HG03135 (cell line): ENCODE results near the gene EML5.
A peak's percentile ranks its signal among the peaks of the same experiment; 100 is the strongest.
"Not testable (repeated sequence)": the region's sequence is repeated elsewhere in the genome, so short reads cannot be mapped to it uniquely, and the experiment has no call there.

Experiments used
- ATAC-seq: cut with Tn5 transposase; IDR thresholded peaks from one replicate; pipeline ENCODE4 v1.9.1; 2021; ENCODE audit warnings: mild to moderate bottlenecking, moderate library complexity; ENCODE audit not compliant: unreplicated experiment

The EML5 gene

DNA sequence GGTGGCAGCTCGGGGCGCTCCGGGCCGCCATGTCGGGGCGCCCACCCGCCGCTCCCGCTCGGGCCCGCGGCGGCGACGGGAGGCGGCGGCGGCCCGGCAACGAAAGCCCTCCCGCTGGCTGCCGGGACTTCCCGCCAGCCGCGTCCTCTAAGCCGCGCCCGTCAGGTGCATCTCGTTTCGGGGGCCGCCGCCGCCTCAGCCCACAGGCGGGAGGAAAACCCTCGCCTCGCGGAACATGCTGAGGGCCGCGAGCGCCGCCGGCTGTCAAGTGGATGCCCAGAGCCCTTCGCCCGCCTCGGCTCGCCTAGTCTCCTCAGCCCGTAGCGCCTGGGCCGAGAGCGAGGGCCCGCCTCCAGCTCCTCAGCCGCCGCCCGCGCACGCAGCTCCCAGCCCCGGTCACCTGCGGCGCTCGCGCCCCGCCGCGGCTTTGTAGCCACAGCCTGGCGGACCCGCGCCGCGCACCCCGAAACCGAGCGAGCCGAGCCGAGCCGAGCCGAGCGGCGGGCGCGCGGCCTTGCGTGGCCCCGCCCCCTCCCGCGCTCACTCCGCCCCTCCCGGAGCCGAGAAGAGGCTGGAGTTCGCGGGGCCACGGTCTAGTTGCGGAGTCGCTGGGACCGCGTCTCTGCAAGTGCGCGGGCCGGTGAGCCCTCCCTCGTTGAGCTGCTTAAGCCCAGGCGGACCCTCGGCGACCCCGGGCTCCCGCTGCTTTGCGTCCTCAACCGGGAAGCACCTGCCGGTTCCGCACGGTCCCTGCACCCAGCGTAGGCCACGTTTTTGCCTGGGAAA is at the start of gene EML5:
Gene EML5 (minus strand): TSS at position 481 of the 786 bp plus-strand sequence. CDS start 450 bp downstream, at position 31.
- peak; percentile 84 for ATAC-seq

DNA sequence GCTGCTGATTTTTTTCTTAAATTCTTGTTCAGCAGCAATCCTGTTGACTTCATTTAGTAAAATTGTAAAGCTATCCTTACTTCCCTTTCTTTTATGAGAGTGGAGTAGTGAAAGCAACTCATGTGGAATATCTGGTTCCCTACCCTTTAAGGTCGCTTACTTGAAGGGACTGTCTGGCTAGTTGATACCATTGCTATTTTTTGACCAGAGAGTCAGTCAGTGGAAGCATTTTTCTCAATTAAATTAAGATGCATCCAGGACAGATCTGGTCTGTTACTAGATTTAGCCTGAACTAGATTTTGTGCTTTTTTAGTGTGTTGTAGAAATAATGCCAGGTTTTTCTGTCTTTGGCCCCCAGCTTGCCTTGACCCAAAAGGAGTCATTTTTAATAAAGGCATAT is 49.7 kb upstream of the EML5 start:
- ATAC-seq = no peak

- ATAC-seq = no peak
Observed at GRCh38 chr14:88841741-88842140, 49.0 kb upstream of the EML5 start.

- no peak for ATAC-seq
Observed at GRCh38 chr14:88840926-88841325, 48.2 kb upstream of the EML5 start.

GRCh38 chr14:88838015-88838414 is 45.3 kb upstream of the EML5 start:
- no peak for ATAC-seq

DNA sequence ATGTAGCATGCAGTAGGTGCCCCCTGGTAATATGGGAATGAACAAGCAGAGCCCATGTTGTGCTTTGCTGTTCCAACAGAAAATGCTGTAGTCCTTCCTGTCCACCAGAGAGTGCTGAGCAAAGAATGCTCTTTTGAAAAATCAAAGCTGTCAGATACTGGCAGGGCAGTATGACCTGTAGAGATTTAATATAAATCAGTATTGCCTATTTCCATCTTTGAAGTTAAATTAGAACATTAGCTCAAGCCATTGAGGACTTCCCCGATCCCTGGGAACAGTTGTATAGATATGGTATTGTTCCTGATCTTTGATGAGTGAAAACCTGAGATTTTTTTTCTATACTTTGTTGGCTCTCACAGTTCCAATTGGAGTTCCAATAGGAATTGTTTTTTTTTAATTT is 44.7 kb upstream of the EML5 start:
- ATAC-seq = no peak

- no peak for ATAC-seq
Observed at GRCh38 chr14:88835661-88836060, 42.9 kb upstream of the EML5 start.

DNA sequence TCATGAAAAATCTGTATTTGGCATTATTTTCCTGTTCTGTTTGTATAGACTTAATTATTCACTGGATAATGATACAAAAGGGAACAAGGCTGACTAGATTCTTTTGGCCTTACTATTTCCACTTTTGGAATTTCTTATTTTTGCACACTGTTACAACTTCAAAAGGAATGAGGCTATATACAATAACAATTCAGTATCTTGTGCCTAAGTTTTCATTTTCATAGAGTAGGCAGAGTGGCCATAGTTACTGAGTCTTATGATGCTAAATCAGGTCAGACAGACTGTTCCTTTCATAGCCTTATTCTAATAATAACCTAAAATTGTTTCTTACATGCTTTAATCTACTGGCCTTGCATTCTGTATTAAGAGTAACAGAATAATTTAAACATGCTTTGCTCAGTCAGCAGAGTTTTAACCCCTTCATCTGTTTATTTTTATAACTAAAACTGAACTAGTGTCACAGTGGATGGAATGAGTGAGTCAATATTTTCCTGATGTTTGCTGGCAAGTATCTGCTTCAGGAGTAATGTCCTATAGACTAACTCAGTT is 42.2 kb upstream of the EML5 start:
- ATAC-seq = no peak

DNA sequence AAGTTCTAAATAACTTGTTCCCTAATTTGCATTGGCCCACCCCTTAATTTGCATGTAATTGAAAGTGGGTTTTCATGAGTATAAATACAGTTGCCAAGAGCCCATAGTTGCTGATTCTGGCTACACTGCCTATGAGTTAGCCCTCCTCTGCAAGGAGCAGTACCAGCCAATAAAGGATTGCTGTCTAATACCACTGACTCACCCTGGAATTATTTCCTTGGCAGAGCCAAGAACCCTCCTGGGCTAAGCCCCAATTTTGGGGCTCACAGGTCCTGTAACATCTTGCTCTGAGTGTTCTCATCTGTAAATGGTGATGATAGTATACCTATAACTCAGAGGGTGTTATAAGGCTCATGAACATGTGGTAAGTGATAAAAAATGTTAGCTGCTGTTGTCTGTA is 38.5 kb upstream of the EML5 start:
- ATAC-seq = no peak

DNA sequence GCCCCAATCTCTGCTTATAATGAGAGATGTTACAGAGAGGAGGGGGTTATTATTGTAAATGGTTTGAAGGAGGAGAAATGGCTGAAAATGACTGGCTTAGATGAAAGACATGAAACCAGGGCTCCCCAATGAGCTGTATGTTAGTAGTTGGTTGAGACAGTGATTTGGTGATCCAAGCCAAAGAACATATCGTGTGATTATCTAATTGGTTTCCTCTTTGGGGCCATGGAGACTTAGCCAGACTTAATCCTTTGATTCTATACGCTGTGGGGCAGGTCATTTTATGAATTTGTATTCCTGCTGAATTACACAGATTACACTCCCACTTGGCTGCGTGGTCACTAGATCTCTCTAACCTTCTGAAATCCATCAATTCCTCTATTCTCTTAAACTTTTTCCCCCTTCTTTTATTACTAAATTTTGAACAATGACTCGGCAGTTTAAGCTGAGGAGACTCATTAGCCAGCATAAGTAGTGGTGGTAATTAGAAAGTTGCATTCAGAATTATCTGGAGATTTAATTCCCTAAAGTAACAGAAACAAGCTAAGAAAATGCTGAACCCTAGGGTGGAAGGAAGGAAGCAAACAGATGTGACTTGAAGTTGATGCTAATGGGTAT is 37.0 kb upstream of the EML5 start:
- no peak for ATAC-seq

- ATAC-seq = no peak
Observed at GRCh38 chr14:88829188-88829587, 36.4 kb upstream of the EML5 start.

DNA sequence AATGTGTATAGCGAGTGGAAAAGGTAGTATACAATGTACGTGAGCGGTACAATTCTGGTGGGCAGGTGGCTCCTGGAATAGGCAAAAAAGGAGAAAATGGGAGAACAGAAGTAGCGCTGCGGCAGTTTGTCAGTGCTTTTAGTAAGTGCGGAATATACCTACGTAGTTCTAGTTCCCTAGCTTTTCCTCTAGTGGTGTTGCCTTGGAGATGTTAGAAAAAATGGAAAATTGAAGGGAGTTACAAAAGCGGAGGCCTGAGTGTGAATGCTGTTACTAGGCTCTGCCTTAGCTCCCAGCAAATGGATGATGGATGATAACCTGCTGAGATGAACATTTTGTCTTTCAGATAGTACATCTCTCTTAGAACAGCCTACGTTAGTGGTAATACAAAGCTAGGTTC is 32.8 kb upstream of the EML5 start:
- ATAC-seq = no peak

GRCh38 chr14:88825078-88825458 is 32.3 kb upstream of the EML5 start:
- ATAC-seq = no peak

DNA sequence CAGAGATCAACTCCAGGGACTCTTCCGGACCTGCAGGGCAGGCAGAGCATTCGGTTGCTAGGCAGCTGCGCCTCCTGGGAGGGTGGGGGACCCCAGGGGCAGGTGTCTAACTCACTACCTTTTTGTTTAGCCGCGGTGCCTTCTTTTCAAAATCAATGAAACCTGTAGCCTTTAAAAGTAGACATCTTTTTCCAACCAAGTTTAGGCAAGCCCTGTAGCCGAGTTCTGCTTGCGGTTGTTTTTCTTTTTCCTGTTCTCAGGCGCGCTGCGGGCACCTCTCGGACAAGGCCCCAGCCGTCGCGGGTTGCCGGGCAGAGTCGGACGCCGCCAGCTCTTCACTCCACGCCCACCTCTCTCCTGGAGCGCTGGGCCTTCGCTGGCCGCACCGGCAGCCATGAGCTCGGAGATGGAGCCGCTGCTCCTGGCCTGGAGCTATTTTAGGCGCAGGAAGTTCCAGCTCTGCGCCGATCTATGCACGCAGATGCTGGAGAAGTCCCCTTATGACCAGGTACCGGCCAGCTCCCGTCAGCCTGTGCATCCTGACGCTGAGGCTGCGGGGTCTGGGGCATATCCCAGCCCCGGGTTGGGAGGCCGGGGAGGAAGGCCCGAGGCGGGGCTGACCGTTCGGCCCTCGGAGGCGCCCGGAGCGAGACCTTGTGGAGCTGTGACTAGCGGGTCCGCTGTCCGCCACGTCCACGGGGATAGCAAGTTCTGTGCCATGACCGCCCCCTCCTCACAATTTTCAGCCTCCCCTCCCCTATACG is 31.7 kb upstream of the EML5 start, which contains the start of gene TTC8:
Gene TTC8 (plus strand): TSS at position 338 of the 764 bp plus-strand sequence. CDS start 57 bp downstream, at position 395.
- ATAC-seq = peak; percentile 99

DNA sequence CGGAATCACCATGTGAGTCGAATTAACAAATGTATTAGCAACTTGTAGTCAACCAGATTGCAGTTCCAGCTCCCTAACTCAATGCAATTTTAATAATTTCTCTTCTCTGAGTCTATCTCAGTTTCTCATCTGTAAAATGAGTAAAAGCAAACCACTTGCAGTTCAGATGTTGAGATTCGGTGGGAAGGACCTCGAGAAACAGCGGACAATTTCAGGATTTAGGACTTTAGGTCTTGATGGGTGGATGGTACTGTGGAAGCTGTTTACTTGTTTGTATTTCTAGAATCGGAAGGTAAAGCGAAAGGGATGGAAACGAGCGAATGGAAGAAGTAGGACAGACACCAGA is 31.2 kb upstream of the EML5 start:
- ATAC-seq = peak; percentile 2

GRCh38 chr14:88821888-88822287 is 29.1 kb upstream of the EML5 start:
- ATAC-seq = no peak

DNA sequence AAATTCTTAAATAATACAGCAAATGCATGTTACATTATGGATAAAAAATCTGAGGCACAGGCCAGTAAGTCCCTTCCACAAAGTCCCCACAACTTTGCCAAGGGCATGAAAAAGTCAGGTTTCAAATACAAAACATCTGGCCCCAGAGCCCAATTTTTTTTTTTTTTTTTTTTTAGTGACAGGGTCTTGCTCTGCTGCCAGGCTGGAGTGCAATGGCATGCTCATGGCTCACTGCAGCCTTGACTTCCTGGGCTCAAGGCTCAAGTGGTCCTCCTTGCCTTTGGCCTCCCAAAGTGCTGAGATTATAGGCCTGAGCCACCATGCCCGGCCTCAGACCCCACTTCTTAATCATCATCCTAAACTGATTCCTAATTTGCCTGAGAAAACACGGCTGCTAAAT is 28.6 kb upstream of the EML5 start:
- no peak for ATAC-seq

DNA sequence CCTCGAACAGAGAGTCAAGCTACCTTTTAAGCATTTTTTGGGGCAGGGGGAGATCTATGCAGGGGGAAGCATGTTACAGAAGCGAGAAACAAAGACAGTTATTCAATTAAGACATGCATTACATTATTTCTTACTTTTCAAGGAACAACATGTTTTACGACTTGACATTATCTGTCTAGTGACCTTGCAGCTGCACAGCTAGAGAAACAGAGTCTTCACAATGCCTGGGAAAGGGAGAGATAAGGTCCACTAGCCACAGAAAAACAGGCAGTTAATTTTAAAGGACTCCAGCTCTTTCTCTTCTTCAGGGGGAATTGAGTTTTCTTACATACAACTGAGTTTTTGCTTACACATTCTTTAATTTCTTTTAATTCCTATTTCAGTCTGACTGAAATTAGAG is 26.9 kb upstream of the EML5 start:
- ATAC-seq = not testable (repeated sequence)

DNA sequence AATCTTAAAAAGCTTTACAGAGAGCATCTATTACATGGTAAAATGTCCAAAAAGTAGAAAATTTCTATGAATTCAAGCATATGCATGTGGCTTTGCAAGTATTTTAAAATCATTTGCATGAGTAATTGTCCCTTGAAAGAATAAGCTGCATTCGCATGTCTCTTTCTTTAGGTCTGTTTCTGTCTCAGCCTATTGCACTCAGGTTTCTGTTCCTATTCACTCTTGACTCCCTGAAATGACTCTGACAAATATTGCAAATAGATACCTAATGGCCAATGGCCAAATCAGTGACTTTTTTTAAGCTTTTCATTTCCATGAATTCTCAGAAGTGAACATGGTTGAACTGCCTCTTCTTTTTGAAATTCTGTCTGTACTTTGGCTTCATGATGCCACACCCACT is 25.3 kb upstream of the EML5 start:
- ATAC-seq = no peak

DNA sequence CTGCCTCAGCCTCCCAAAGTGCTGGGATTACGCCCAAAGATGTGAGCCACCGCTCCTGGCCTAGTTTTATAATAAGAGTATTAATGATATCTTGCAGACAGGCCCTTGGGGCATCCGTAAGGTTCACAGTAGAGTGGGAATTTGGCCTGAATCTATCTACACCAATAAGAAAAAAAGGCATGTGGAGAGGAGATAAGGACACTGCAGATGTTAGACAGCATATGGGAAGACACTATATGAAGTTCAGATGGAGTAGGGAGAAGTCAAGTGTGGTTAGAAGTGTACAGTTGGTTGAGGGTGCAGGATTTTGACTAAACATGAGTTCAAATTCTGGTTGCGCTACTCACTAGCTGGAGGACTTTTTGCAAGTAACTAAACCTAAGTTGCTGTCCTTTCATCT is 23.2 kb upstream of the EML5 start:
- ATAC-seq = no peak

DNA sequence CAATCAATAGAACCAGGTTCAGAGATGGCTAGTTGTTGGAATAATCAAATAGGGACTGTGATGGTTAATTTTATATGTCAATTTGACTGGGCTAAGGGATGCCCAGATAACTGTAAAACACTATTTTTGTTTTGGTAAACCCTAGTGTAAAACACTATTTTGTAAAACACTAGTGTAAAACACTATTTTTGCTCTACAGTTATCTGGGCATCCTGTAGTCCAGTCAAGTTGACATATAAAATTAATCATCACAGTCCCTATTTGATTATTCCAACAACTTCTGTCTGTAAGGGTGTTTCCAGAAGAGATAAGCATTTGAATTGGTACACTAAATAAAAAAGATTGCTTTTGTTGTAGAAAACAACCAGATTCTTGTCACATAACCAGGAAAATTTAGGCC is 15.6 kb upstream of the EML5 start:
- ATAC-seq = no peak

DNA sequence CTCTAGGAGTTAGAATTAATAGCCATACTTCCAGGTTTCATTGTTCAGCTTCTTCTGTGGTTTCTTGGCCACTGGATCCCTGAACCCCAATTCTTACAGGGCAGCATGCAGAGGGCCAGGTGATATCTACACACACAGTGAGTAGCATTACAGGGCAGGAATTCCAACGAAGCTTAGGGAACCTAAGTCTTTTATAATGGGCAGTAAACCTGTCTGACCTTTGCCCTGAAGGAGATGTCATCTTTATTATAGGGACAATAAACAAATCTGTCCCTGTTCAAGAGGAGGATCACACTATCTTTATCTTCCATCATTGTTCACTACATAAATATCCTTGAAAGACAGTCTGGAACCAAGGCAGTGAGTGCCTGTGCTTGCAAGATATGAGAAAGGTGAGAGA is 11.7 kb upstream of the EML5 start:
- no peak for ATAC-seq
